ENCODE measurements around the gene BAZ1B.
"Not testable (repeated sequence)": the region's sequence is repeated elsewhere in the genome, so short reads cannot be mapped to it uniquely, and the experiment has no call there.

The BAZ1B gene

GRCh38 chr7:73541722-73542121 lies 19.6 kb upstream of the BAZ1B start:
- DNase-seq: no peak

GRCh38 chr7:73539709-73540108 lies 17.6 kb upstream of the BAZ1B start:
- DNase-seq: no peak

- not testable (repeated sequence) for DNase-seq
Observed at GRCh38 chr7:73538510-73538909, 16.4 kb upstream of the BAZ1B start.

- DNase-seq: no peak
Observed at GRCh38 chr7:73537051-73537450, 15.0 kb upstream of the BAZ1B start.

GRCh38 chr7:73536479-73536878 lies 14.4 kb upstream of the BAZ1B start:
- no peak for DNase-seq

GRCh38 chr7:73535918-73536317 lies 13.8 kb upstream of the BAZ1B start:
- DNase-seq: not testable (repeated sequence)

GRCh38 chr7:73533742-73534141 lies 11.6 kb upstream of the BAZ1B start:
- no peak for DNase-seq

GRCh38 chr7:73532224-73532623 lies 10.1 kb upstream of the BAZ1B start:
- no peak for DNase-seq

GRCh38 chr7:73530800-73531199 lies 8.7 kb upstream of the BAZ1B start:
- no peak for DNase-seq

GRCh38 chr7:73526896-73527821 lies 5.1 kb upstream of the BAZ1B start:
- DNase-seq: peak in 2 of 6 experiments; percentile 7 to 13

GRCh38 chr7:73526158-73526494 lies 4.0 kb upstream of the BAZ1B start:
- not testable (repeated sequence) for DNase-seq

- no peak for DNase-seq
Observed at GRCh38 chr7:73521636-73522104, 423 bp downstream of the BAZ1B start.

GRCh38 chr7:73520673-73521635 lies 1.1 kb downstream of the BAZ1B start:
- no peak for DNase-seq

GRCh38 chr7:73519867-73520672 lies 2.0 kb downstream of the BAZ1B start:
- DNase-seq: peak in 3 of 6 experiments; percentile 9 to 21 (median 9)

- no peak for DNase-seq
Observed at GRCh38 chr7:73518470-73518869, 3.6 kb downstream of the BAZ1B start.

GRCh38 chr7:73517241-73517995 lies 4.7 kb downstream of the BAZ1B start:
- DNase-seq: no peak

GRCh38 chr7:73515178-73515577 lies 6.9 kb downstream of the BAZ1B start:
- no peak for DNase-seq

GRCh38 chr7:73512018-73512780 lies 9.9 kb downstream of the BAZ1B start:
- DNase-seq: no peak

- DNase-seq: no peak
Observed at GRCh38 chr7:73509463-73509862, 12.6 kb downstream of the BAZ1B start.

GRCh38 chr7:73507556-73507955 lies 14.5 kb downstream of the BAZ1B start:
- DNase-seq: no peak

- DNase-seq: no peak
Observed at GRCh38 chr7:73504920-73505319, 17.2 kb downstream of the BAZ1B start.

All from stimulated activated naive CD4-positive, alpha-beta T cell (primary cell).